IMR-90 (cell line): ENCODE measurements around the gene RHOB. TPM values are rescaled to one million over a fixed set of nuclear protein-coding genes. Genes with fewer than 3 reads are reported as not detected.

Experiments used
- ATAC-seq: fragments of 200-7000 bp; cut with Tn5 transposase; 2 replicates; pipeline ENCODE4 v1.9.1; 2020; ENCODE audit warnings: low read depth, mild to moderate bottlenecking, moderate library complexity
- BruUV-seq: library from RNA; stranded (reverse); fragments of 400-500 nt; replicated peaks from 2 replicates; lab custom pipeline; 2021; lab: Mats Ljungman, UMichigan
- CTCF ChIA-PET: fragments of 300-600 bp; formaldehyde crosslinking; extraction: SDS; loops from one replicate; lab custom pipeline; 2021; ENCODE audit warnings: antibody characterized with exemption; lab: Yijun Ruan, JAX
- POLR2A ChIA-PET: fragments of 300-600 bp; sonication (Branson Sonifier 250); formaldehyde crosslinking; loops from one replicate; lab custom pipeline; 2022; ENCODE audit warnings: antibody characterized with exemption; ENCODE audit not compliant: unreplicated experiment; lab: Charles Lee
- DNase-seq: peaks from one replicate; pipeline ENCODE4 v3.0.0; 2013
- H2AFZ ChIP-seq: replicated peaks from 2 replicates; pipeline ENCODE3; 2013; ENCODE audit warnings: low read length, mild to moderate bottlenecking; ENCODE audit not compliant: poor library complexity
- H2AK5ac ChIP-seq: 2 replicates; pipeline ENCODE4 v1.6.1; 2013; ENCODE audit warnings: low read depth, low read length, inconsistent platforms
- H2AK9ac ChIP-seq: replicated peaks from 2 replicates; pipeline ENCODE3; 2013; ENCODE audit warnings: mild to moderate bottlenecking, low read depth, low read length, moderate library complexity; ENCODE audit not compliant: poor library complexity
- H2BK120ac ChIP-seq: 2 replicates; pipeline ENCODE4 v1.6.1; 2013; ENCODE audit warnings: low read depth, low read length, inconsistent platforms
- H2BK15ac ChIP-seq: 3 replicates; pipeline ENCODE4 v1.6.1; 2013; ENCODE audit warnings: low read depth, low read length, inconsistent platforms
- H2BK20ac ChIP-seq: 2 replicates; pipeline ENCODE4 v1.6.1; 2013; ENCODE audit warnings: low read depth, mild to moderate bottlenecking, inconsistent platforms, low read length, moderate library complexity
- H2BK5ac ChIP-seq: 2 replicates; pipeline ENCODE4 v1.6.1; 2013; ENCODE audit warnings: mild to moderate bottlenecking, low read depth, low read length, inconsistent platforms; ENCODE audit not compliant: poor library complexity, severe bottlenecking
- H3K14ac ChIP-seq: replicated peaks from 2 replicates; pipeline ENCODE4 v1.6.1; 2013; ENCODE audit warnings: low read depth, low read length, inconsistent platforms
- H3K18ac ChIP-seq: 2 replicates; pipeline ENCODE4 v1.6.1; 2013; ENCODE audit warnings: low read depth, low read length, control low read depth
- H3K23ac ChIP-seq: 2 replicates; pipeline ENCODE4 v1.6.1; 2013; ENCODE audit warnings: low read depth, low read length, inconsistent platforms
- H3K27ac ChIP-seq: 2 replicates; pipeline ENCODE4 v1.5.1; 2013; ENCODE audit warnings: mild to moderate bottlenecking, control low read depth, low read length; ENCODE audit not compliant: insufficient read depth
- H3K27me3 ChIP-seq: 2 replicates; pipeline ENCODE4 v1.6.1; 2013; ENCODE audit warnings: low read length; ENCODE audit not compliant: control insufficient read depth, insufficient read depth
- H3K36me3 ChIP-seq: 2 replicates; pipeline ENCODE4 v1.6.1; 2013; ENCODE audit warnings: low read length, mixed read lengths; ENCODE audit not compliant: control insufficient read depth, insufficient read depth
- H3K4ac ChIP-seq: 2 replicates; pipeline ENCODE4 v1.6.1; 2013; ENCODE audit warnings: low read depth, low read length, inconsistent platforms
- H3K4me1 ChIP-seq: 2 replicates; pipeline ENCODE4 v1.6.1; 2013; ENCODE audit warnings: low read length, mixed read lengths; ENCODE audit not compliant: control insufficient read depth, insufficient read depth
- H3K4me2 ChIP-seq: 2 replicates; pipeline ENCODE4 v1.6.1; 2013; ENCODE audit warnings: low read depth, mild to moderate bottlenecking, control low read depth, low read length, moderate library complexity
- H3K4me3 ChIP-seq: 2 replicates; pipeline ENCODE4 v1.5.1; 2013; ENCODE audit warnings: low read depth, mild to moderate bottlenecking, control low read depth, low read length, moderate library complexity; ENCODE audit not compliant: insufficient read depth
- H3K56ac ChIP-seq: 2 replicates; pipeline ENCODE4 v1.6.1; 2013; ENCODE audit warnings: low read length, inconsistent platforms; ENCODE audit not compliant: insufficient read depth; ENCODE audit errors: extremely low read depth
- H3K79me1 ChIP-seq, 2 experiments: 2 replicates each; pipeline ENCODE4 v1.6.1; 2013; ENCODE audit warnings: low read length in 2 of 2, inconsistent platforms in 1 of 2, low read depth in 1 of 2
- H3K9ac ChIP-seq: 2 replicates; pipeline ENCODE4 v1.6.1; 2013; ENCODE audit warnings: low read depth, low read length, control low read depth
- H3K9me1 ChIP-seq: 2 replicates; pipeline ENCODE4 v1.6.1; 2013; ENCODE audit warnings: low read length, inconsistent platforms; ENCODE audit not compliant: insufficient read depth
- H3K9me3 ChIP-seq: 2 replicates; pipeline ENCODE4 v1.6.1; 2013; ENCODE audit warnings: low read length; ENCODE audit not compliant: control insufficient read depth, insufficient read depth
- H4K20me1 ChIP-seq: 2 replicates; pipeline ENCODE4 v1.6.1; 2013; ENCODE audit warnings: low read length, inconsistent platforms; ENCODE audit not compliant: insufficient read depth
- H4K5ac ChIP-seq: 2 replicates; pipeline ENCODE4 v1.6.1; 2013; ENCODE audit warnings: mild to moderate bottlenecking, low read depth, low read length, control low read depth
- H4K8ac ChIP-seq, 2 experiments: 2 replicates each; pipeline ENCODE4 v1.6.1; 2013; ENCODE audit warnings: low read depth in 2 of 2, low read length in 2 of 2, control low read depth in 1 of 2, inconsistent platforms in 1 of 2
- H4K91ac ChIP-seq: 2 replicates; pipeline ENCODE4 v1.6.1; 2013; ENCODE audit warnings: low read depth, low read length, inconsistent platforms; ENCODE audit not compliant: insufficient read depth
- BHLHE40 ChIP-seq: fragments of 150-350 bp; IDR thresholded peaks from 2 replicates; pipeline ENCODE4 v1.6.1; 2016; ENCODE audit warnings: mild to moderate bottlenecking, low read depth, low read length
- CEBPB ChIP-seq: IDR thresholded peaks from 2 replicates; pipeline ENCODE4 v1.6.1; 2012; ENCODE audit warnings: low read depth, low read length, improper control_type of control experiment
- CHD1 ChIP-seq: IDR thresholded peaks from 2 replicates; pipeline ENCODE4 v1.6.1; 2012; ENCODE audit warnings: low read depth, low read length, improper control_type of control experiment
- CTCF ChIP-seq: conservative IDR thresholded peaks from 2 replicates; pipeline ENCODE4 v1.5.1; 2012; ENCODE audit warnings: mild to moderate bottlenecking, low read depth, low read length, improper control_type of control experiment
- ELK1 ChIP-seq: fragments of 150-350 bp; IDR thresholded peaks from 2 replicates; pipeline ENCODE4 v1.6.1; 2016; ENCODE audit warnings: low read depth, mild to moderate bottlenecking, low read length, moderate library complexity, borderline replicate concordance
- FOS ChIP-seq: fragments of 150-350 bp; IDR thresholded peaks from 2 replicates; pipeline ENCODE4 v1.6.1; 2016; ENCODE audit warnings: low read depth, low read length
- MAFK ChIP-seq: IDR thresholded peaks from 2 replicates; pipeline ENCODE4 v1.6.1; 2012; ENCODE audit warnings: low read depth, low read length, improper control_type of control experiment
- MAZ ChIP-seq: IDR thresholded peaks from 2 replicates; pipeline ENCODE4 v1.6.1; 2012; ENCODE audit warnings: low read depth, mild to moderate bottlenecking, low read length, improper control_type of control experiment, moderate library complexity, borderline replicate concordance
- MXI1 ChIP-seq: IDR thresholded peaks from 2 replicates; pipeline ENCODE4 v1.6.1; 2012; ENCODE audit warnings: low read depth, mild to moderate bottlenecking, low read length, moderate library complexity, borderline replicate concordance
- NFE2L2 ChIP-seq: fragments of 150-350 bp; IDR thresholded peaks from 2 replicates; pipeline ENCODE4 v1.6.1; 2016; ENCODE audit warnings: low read depth, mild to moderate bottlenecking, low read length
- POLR2A ChIP-seq: IDR thresholded peaks from 2 replicates; pipeline ENCODE4 v1.6.1; 2012; ENCODE audit warnings: mild to moderate bottlenecking, low read depth, low read length
- RAD21 ChIP-seq: IDR thresholded peaks from 2 replicates; pipeline ENCODE4 v1.6.1; 2012; ENCODE audit warnings: low read length, improper control_type of control experiment
- RCOR1 ChIP-seq: IDR thresholded peaks from 2 replicates; pipeline ENCODE4 v1.6.1; 2012; ENCODE audit warnings: mild to moderate bottlenecking, low read length, improper control_type of control experiment; ENCODE audit not compliant: insufficient replicate concordance
- RFX5 ChIP-seq: IDR thresholded peaks from 2 replicates; pipeline ENCODE4 v1.8.0; 2012; ENCODE audit warnings: low read depth, mild to moderate bottlenecking, low read length, moderate library complexity
- SMC3 ChIP-seq: fragments of 150-350 bp; IDR thresholded peaks from 2 replicates; pipeline ENCODE4 v1.6.1; 2016; ENCODE audit warnings: low read depth, mild to moderate bottlenecking, antibody characterized with exemption, low read length, moderate library complexity
- USF2 ChIP-seq: fragments of 150-350 bp; IDR thresholded peaks from 2 replicates; pipeline ENCODE4 v1.6.1; 2017; ENCODE audit warnings: mild to moderate bottlenecking, antibody characterized with exemption, low read length, low read depth
- WGBS, 2 experiments: methylation state at CpG; one replicate each; pipeline versions ENCODE4 v1.1.5 to v1.1.7; 2013; ENCODE audit warnings: missing lambda C conversion rate in 2 of 2; ENCODE audit not compliant: insufficient read length in 1 of 2; ENCODE audit errors: extremely low coverage in 2 of 2; 5-methylcytosine and 5-hydroxymethylcytosine counted together
- dilution Hi-C: fragments of 300-500 bp; cut with HindIII; formaldehyde crosslinking; loops from one replicate; pipeline ENCODE4 v1.14.3; 2018; ENCODE audit warnings: low sequenced_read_pairs; ENCODE audit not compliant: unreplicated experiment
- in situ Hi-C: fragments of 300-500 bp; cut with MboI; formaldehyde crosslinking; loops from 3 replicates; pipeline ENCODE4 v1.14.3; 2019; ENCODE audit warnings: low sequenced_read_pairs, inconsistent platforms, mixed read lengths
- intact Hi-C: fragments of 100-400 bp; cut with micrococcal nuclease; formaldehyde crosslinking; loops from 2 replicates; pipeline ENCODE4 v1.10.0; 2022
- polyA plus RNA-seq, 3 experiments: library from polyadenylated mRNA; depleted of rRNA; stranded (reverse); fragments of >200 nt; gene quantifications; 2 replicates each; pipeline ENCODE4 v1.2.3, GENCODE V29; 2012; ENCODE audit warnings: low replicate concordance in 1 of 3
- total RNA-seq: library from RNA; depleted of rRNA; stranded (reverse); fragments of >200 nt; gene quantifications from 2 replicates; pipeline ENCODE4 v1.2.3, GENCODE V29; 2012

The RHOB gene
- total and polyA plus RNA-seq, 2 of the 4 experiments (the other 2 are of a cell fraction) = 112 to 149 TPM

GRCh38 chr2:20433249-20433648, 13.6 kb upstream of the RHOB start:
- Histone ChIP-seq H3K27me3 (peaks cover 4% of the 10 kb centered on the region; the same call in 1 of the 2 replicates), H3K4me3 (no peak overlapping the region), H3K79me1 (no peaks in the 10 kb centered on the region), H4K91ac (no peak overlapping the region), H2AFZ (no peak overlapping the region), H2AK5ac (no peak overlapping the region), H4K8ac (no peak overlapping the region), H2BK5ac (no peak overlapping the region), H2AK9ac (no peak overlapping the region), H2BK15ac (no peak overlapping the region), H3K36me3 (no peaks in the 10 kb centered on the region), H3K9me3 (no peaks in the 10 kb centered on the region), H3K4me1 (peaks cover 2% of the 10 kb centered on the region), H3K18ac (no peak overlapping the region), H3K4ac (no peak overlapping the region), H3K27ac (no peak overlapping the region), H3K9me1 (peaks cover 11% of the 10 kb centered on the region), H3K14ac (no peak overlapping the region), H3K4me2 (no peak overlapping the region), H2BK120ac (no peak overlapping the region), H3K56ac (no peak overlapping the region), H3K23ac (no peak overlapping the region), H3K9ac (no peak overlapping the region), H4K5ac (no peak overlapping the region), H4K20me1 (no peaks in the 10 kb centered on the region), H2BK20ac (no peak overlapping the region)
- dilution Hi-C loops = no loop called here
- no peak for TF ChIP-seq SMC3
- no peak for TF ChIP-seq CEBPB
- no peak for TF ChIP-seq RFX5
- TF ChIP-seq MAFK = no peak
- TF ChIP-seq RCOR1 = no peak
- TF ChIP-seq FOS = no peak
- TF ChIP-seq RAD21 = no peak
- no peak for TF ChIP-seq ELK1
- no peak for TF ChIP-seq NFE2L2
- TF ChIP-seq CTCF = no peak
- TF ChIP-seq MXI1 = no peak
- no peak for TF ChIP-seq MAZ
- TF ChIP-seq POLR2A = no peak
- TF ChIP-seq CHD1 = no peak
- no peak for TF ChIP-seq USF2
- TF ChIP-seq BHLHE40 = no peak
- in situ Hi-C loops = no loop called here
- DNase-seq = no peak
- intact Hi-C loops = loop anchor here (1.0 kb wide), 1 partner anchor 103 kb away; no protein-coding TSS in a partner anchor
- ChIA-PET POLR2A (interaction anchor here (1.0 kb wide), 1 partner anchor 14 kb away, joined by 3 read pairs; the partner anchor contains the start of gene RHOB), CTCF (interaction anchor here (0.7 to 1.2 kb wide), 3 partner anchors 54 to 414 kb away, joined by 3 to 5 read pairs (median 3); no protein-coding TSS in a partner anchor)
- 60% methylated on average over 2 of the region's 7 CpGs; no CpG with 5 or more reads in 1 of the 2 experiments for WGBS, 2 experiments
- no peak for ATAC-seq
- no TSS peak for BruUV-seq
